HG03135 (cell line): Measurements from ENCODE around the gene TMEM167A.

ENCODE experiments used
- ATAC-seq: cut with Tn5 transposase; IDR thresholded peaks from one replicate; pipeline ENCODE4 v1.9.1; 2021; ENCODE audit warnings: mild to moderate bottlenecking, moderate library complexity; ENCODE audit not compliant: unreplicated experiment

The TMEM167A gene

DNA sequence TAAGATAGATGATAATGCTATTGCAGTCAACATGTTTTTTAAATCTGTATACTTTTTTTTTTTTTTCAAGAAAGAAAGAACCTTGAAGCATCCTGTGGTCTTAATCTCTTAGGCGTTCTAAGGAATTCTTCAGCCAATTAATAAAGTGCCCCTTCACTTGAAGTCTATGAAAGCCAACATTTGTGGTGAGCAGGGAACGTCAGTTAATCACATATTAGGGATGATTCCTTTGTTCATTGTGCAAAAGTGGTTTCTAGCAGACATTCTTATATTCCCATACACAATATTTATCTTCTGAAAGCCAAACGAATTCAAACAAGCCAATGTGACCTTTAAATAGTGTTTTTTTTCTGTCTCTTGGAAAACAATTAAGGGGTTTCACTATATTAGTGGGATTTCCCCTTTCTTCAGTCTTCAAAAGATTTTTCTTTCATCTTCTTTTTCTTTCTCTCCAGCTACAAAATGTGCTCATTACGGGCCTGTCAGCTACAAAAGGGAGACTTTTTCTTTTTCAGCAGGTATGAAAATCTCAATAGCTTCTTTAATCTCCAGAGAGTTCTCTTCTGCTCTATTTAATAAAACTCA lies 40.1 kb downstream of the TMEM167A start:
- ATAC-seq, result no peak

DNA sequence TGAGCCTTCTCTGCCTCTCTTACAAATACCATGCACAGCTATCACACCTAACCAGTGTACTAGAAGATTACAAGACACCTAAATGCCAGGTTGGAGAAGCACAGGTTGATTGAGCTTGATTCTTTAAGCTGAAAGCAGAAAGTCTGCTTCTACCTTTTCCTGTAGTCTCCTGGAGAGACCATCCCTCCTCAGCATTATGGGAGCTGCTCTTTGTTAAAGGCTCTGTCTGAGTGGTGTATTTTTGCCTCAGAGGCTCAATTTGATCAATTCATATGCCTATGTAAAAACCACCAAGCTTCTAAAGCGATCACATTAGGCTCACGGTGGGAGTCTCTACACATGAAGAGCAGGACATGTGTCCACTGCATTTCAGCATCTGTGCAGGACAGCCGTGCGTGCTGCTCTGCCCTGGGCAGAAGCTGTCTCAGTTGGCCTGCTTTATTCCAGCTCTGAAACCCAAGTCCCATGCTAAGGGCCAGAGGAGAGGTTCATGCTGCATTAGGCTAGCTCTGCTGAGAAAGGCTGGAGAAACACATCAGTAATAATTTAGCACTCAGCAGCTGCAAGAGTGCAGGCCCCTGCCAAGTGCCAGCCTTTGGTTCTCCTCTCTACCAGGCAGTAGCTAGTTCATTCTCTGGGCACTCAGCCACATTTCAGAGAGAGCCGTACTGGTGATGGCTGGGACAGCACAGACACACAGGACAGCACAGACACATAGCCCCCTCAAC lies 41.7 kb downstream of the TMEM167A start:
- ATAC-seq, result no peak

DNA sequence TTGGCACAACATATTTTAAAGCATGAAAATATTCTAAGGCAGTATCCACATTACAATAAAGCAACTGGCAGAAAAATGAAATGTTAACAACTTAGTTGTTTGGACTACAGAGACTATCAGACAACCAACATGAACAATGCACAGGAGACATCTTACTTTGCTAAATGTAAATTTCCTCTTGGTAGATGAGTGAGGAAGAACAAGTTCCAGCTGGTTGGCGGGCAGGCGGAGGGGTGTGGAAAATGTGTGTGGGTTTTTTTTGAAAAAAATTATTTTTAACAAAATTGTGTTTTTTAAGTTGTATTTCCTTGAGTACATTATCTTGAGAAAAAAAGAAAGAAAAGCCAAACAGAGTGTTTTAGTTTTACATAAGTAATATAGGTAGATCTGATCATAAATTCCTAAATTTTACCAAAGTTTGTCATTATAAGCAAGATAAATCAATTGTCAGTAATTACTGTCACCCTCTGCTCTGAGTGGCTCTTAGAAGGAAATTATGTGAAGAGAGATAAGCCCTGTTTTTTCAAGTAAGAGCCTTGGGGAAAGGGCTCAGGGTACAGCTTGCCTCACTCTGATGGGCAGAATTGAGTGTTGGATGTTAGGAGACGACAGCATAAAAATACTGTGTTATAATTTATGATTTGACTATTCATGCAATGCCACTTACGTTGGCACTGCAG lies 42.5 kb downstream of the TMEM167A start:
- ATAC-seq, result no peak

DNA sequence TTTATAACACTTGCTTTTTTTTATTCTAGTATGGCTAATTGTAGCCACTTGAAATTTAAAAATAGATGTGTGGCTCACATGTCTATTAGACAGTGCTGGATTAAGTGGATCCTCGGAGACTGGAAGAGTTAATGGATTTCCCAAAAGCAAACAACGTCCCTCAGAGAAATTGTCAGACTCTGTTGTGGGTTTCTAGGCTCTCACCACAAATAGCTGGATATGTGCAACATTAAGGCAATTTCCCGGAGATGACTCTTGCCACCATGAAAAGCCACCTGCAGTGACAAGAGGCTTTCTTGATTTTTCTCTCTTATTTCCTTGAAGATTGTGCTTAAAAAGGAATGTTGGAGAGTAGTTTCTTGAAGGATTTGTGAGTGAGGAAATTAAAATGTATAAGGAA lies 43.2 kb downstream of the TMEM167A start:
- no peak for ATAC-seq

DNA sequence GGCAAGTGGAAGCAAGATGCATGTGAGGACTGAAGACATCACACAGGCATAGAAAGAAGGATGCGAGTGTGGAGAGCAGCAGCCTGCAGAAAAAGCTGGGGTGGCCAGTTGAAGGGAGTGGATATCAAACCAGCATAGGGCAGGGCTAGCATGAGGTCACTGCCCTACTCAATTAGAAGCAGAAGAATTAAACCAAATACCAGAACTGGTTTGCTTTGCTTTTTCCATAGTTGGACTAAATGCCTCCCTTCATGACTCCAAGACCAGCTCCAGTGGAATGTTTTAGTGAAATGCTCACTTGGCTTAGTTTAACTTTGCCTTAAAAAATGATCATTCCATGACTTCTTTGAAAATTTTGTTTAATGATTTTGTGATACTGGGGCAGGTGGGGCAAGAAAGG lies 45.8 kb downstream of the TMEM167A start:
- ATAC-seq, result no peak

DNA sequence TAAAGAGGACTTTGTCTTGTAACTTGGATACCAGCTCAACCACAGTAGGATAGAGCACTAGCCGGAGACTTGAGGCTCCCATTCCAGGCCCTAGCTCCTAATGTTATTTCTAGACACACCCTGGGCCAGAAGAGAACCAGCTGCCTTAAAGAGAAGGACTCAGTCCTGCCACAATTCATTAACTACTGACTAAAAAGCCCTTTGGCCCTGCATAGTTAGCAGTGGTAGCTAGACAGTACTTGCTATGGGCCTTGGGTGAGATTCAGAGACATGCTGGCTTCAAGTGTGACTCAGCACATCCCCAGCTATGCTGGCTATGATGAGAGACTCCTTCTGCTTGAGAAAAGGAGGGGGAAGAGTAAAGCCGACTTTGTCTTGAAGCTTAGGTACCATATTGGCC lies 47.3 kb downstream of the TMEM167A start:
- no peak for ATAC-seq

DNA sequence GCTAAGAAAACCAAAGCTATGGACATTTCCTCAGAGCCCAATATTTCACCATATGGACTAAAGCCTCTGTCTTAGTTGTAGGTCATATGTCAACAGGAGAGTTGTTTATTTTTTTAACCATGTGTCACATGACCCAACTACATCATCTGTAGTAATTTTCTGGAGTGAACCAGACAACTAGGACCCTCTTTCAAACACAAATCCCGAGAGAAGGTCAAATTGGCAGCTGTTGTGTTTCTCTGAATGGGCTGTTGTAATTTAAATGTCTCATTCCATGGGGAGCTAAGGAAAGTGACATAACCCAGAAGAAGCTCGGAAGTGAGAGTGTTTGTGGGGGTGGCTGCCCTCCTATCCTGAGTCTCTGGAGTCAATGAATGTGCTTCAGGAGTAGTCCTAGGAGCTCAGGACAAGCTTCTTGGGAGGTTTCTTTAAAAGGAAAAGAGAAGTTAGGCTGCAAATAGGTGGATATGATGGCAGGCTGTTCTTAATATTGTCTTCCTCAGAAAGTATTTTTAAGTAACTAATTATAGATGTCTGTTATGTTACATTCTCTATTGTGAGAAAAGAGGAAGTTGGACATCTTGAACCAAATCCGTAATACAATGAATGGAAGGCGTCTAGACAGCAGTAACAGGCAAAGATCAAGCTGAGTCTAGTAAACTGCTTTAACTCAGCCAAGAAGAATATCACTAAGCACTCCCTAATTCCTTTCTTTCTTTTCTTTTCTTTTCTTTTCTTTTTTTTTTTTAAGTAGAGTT lies 50.1 kb downstream of the TMEM167A start:
- peak; percentile 80 for ATAC-seq

DNA sequence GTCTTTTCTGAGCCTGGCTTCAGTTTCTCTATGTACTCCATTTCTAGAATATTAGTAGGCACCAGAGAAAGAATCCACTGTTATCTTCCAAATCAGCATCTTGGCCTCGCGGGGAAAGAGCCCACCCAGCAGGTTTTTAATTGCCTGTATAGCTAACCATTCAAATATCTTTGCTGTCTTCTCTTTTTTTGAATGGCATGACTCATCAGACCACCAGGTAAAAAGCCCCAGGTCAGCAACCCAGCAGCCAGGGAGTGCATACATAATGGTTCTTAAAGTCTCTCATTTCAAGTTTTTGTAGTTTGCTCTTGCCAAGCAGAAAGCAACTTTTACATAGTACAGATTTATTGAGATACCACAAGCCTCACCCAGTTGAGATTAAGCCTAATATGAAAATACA lies 50.7 kb downstream of the TMEM167A start:
- ATAC-seq, result no peak

DNA sequence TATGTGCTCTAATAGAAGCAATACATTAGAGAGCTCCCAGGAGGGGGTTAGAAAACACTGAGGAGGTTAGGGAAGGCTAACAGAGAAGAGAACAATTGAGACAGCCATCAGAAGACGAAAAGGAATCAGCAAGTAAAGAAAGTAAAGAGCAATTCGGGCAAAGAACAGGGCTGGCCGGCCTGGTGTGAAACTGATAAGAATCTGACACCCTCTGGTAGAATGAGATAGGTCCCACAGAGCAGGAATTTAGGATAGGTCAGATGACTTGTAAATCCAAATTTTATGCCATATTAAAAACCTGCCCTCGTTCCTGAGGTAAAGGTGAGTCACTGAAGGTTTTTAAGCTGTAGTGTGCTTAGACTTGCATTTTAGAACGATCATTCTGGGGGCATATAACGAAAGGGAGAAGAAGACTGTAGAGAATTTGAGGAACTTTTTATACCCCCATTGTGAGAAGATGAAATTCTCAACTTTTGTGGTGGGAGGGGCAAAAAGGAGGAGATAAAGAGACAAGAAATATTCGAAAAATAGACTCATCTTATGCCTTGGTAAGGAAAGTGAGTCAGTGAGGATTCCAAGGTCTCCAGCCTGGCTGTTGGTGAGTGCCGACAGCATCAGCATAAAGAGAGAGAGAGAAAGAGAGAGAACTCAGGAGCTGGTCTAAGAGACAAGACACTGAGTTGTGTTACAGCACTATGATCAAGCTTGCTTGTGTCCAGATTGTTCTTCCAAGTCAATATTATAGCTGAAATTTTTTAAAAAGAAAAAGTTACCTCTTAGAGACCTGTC lies 51.3 kb downstream of the TMEM167A start:
- ATAC-seq, result no peak

DNA sequence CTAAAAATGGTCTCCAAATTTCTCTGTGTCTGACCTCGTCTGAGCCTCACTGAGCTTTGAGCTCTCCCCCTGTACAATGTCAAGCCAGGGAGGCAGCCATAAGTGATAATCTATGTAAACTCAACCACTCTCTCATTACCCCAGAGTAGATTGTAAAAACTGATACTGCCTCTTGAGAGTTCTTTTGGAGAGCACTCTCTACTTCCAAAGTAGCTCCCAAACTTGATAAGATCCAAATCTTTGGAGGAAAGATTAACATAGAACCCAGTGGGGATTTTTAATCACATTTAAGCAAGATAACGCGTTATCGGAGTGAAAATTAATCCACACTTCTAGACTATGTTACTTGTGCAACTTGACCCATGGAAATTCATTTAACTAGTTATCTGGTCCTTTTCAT lies 54.9 kb downstream of the TMEM167A start:
- no peak for ATAC-seq

DNA sequence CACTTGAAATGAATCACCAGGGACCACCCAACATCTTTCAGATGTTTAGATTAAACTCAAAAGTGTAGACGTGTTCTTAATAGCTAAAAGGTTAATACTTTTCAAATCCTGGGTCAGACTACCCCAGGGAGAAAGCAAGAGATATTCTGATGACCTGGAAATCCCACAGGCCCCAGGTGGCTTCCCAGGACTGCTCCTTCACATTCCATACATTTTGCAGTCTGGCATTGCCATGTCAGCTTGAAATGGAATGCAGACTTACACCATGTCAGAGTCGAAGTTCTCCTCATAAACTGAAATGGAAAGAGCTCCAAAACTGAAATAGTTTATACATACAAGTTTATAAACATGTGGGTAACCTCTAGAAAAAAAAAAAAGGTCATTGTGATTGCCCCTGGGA lies 61.5 kb downstream of the TMEM167A start:
- no peak for ATAC-seq

DNA sequence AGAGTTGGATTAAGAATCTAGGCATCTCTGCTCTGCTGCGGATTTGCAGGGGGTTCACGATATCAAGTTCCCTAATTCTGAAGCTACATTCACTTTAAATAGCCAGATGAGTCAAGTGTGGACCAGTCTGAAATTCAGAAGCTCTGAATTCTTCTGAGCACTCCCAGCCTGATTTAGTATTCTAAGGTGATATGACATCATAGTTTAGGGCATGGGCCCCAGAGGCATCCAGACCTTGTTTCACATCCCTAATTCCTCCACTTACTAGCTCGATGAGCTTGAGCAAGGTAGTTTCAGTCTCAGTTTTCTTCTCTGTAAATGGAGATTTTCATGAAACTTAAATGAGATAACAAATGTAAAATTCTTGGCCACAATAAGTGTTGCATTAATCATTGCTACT lies 65.2 kb downstream of the TMEM167A start:
- peak; percentile 100 for ATAC-seq

DNA sequence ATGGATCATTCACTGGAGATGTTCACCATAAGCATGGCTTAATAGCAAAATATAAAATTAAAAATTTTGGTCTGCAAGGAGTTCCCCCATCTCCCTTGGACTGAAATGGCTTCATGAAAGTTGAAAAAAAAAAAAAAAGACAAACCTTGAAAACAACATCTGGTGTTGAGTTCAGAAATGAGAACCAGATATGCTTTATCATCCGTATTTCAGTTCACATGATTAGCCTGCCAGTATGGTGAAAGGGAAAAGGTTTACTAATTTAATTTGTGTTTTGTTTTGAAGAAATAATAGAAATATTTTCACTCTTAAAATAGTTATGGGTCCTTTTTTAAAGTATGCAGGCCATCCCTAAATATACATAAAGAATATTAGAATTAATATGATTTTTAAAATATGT lies 67.8 kb downstream of the TMEM167A start:
- ATAC-seq, result no peak

DNA sequence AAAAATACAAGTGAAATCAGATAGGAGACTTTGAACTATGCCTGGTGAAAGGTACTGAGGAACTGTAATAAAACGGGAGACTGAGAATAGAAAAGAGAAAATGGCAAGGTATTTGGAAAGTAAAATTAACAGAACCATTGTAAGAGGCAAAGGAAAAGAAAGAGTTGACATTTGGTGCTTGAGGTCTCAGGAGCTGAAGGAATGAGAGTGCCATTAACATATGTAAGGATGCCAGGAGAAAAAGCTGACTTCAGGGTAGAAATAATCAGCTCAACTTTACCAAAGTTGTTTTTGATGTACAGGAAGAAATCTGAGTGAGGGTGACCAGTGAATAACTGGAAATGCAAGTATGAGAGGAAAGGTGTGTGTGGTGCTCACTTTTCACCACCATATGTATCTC lies 69.4 kb downstream of the TMEM167A start:
- no peak for ATAC-seq

DNA sequence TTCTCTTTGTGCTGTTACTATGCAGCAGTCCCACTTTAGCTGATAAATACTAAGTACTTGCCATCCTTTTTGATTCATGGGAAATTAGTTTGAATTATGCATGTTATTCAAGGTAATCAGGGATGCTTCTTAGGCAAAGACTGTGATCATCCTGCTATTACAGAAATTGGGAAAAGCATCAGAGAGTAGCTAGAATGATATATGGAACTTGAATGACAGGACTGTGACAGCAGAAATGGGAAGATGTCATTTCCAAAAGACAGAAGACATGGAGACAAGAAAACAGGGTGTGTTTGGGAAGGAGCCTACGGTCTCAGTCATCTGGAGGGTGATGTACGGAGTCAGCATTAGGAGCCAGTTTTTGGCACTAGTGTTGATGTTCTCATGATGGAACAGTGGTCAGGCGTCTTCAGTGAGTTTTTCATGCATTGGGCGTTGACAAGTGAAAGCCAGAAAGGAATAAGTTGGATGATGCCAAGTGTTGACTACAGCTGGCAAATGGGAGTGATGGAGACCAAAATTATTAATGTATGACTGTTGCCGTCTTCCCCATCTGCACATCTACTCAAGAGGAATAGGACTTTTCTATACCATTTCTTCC lies 70.4 kb downstream of the TMEM167A start:
- ATAC-seq, result no peak

DNA sequence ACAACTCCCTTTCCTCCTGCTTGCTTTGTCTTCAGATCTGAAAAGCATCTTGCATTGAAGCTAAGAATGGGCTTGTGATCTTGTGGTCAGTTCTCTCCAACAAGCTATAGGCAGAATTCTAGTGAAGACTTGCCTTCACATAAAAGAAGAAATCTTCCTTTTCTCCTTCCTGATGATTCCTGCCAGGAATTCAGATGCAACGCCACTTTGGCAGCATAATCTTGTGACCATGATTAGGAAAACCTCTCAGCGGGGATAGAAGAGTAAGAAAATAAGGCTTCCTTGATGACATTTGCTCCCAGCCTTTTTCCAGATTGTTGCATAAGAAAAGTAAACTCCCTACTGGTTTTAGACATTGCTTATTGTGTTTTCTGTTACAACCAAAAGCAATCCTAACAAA lies 73.4 kb downstream of the TMEM167A start:
- no peak for ATAC-seq
